Mesenchymal stem cell (in vitro differentiated cells and primary cell): ENCODE measurements around the gene DCBLD1.
A peak's percentile ranks its signal among the peaks of the same experiment; 100 is the strongest.

Source experiments
- DNase-seq: peaks from one replicate; pipeline ENCODE4 v3.0.0-alpha.2; 2013
- H2AFZ ChIP-seq: one replicate; pipeline ENCODE4 v1.6.1; 2013; ENCODE audit warnings: low read depth, mild to moderate bottlenecking, control low read depth, inconsistent platforms, low read length, moderate library complexity
- H2AK5ac ChIP-seq: 2 replicates; pipeline ENCODE4 v1.6.1; 2013; ENCODE audit warnings: low read length, moderate library complexity, mild to moderate bottlenecking, inconsistent platforms; ENCODE audit not compliant: severe bottlenecking
- H2BK120ac ChIP-seq: one replicate; pipeline ENCODE4 v1.6.1; 2013; ENCODE audit warnings: low read depth, mild to moderate bottlenecking, inconsistent platforms, low read length, moderate library complexity
- H2BK12ac ChIP-seq, 2 experiments: one replicate each; pipeline ENCODE4 v1.6.1; 2013; ENCODE audit warnings: inconsistent platforms in 2 of 2, low read length in 2 of 2, mild to moderate bottlenecking in 2 of 2, moderate library complexity in 2 of 2, control low read depth in 1 of 2
- H2BK15ac ChIP-seq: one replicate; pipeline ENCODE4 v1.6.1; 2013; ENCODE audit warnings: mild to moderate bottlenecking, low read depth, inconsistent platforms; ENCODE audit not compliant: poor library complexity, severe bottlenecking
- H2BK5ac ChIP-seq: 2 replicates; pipeline ENCODE4 v1.6.1; 2013; ENCODE audit warnings: low read depth, mild to moderate bottlenecking, low read length, control low read depth, inconsistent platforms; ENCODE audit not compliant: poor library complexity, severe bottlenecking
- H3K14ac ChIP-seq, 2 experiments: one replicate each; pipeline ENCODE4 v1.6.1; 2013; ENCODE audit warnings: inconsistent platforms in 2 of 2, low read length in 2 of 2, control low read depth in 1 of 2, mild to moderate bottlenecking in 1 of 2, moderate library complexity in 1 of 2
- H3K18ac ChIP-seq, 2 experiments: one replicate each; pipeline ENCODE4 v1.6.1; 2013; ENCODE audit warnings: inconsistent platforms in 2 of 2, low read length in 2 of 2, control low read depth in 1 of 2, low read depth in 1 of 2, mild to moderate bottlenecking in 1 of 2
- H3K23ac ChIP-seq, 2 experiments: one replicate each; pipeline ENCODE4 v1.6.1; 2013; ENCODE audit warnings: inconsistent platforms in 2 of 2, low read length in 2 of 2, mild to moderate bottlenecking in 2 of 2, moderate library complexity in 2 of 2, control low read depth in 1 of 2
- H3K27ac ChIP-seq: 2 replicates; pipeline ENCODE4 v1.5.1; 2013; ENCODE audit warnings: mild to moderate bottlenecking, moderate library complexity, low read length, control low read depth, inconsistent platforms; ENCODE audit not compliant: poor library complexity, severe bottlenecking
- H3K27me3 ChIP-seq, 2 experiments: 2 replicates each; pipeline versions ENCODE4 v1.6.1 to v1.7.0; 2013; ENCODE audit warnings: low read length in 2 of 2, mild to moderate bottlenecking in 2 of 2, moderate library complexity in 2 of 2, control low read depth in 1 of 2, inconsistent platforms in 1 of 2; ENCODE audit not compliant: control insufficient read depth in 1 of 2, insufficient read depth in 1 of 2
- H3K36me3 ChIP-seq, 2 experiments: 2 replicates each; pipeline versions ENCODE4 v1.6.1 to v1.7.0; 2013; ENCODE audit warnings: low read length in 2 of 2, control low read depth in 1 of 2, inconsistent platforms in 1 of 2, low read depth in 1 of 2, mild to moderate bottlenecking in 1 of 2; ENCODE audit not compliant: insufficient read depth in 2 of 2, control insufficient read depth in 1 of 2
- H3K4ac ChIP-seq, 2 experiments: one replicate each; pipeline ENCODE4 v1.6.1; 2013; ENCODE audit warnings: inconsistent platforms in 2 of 2, low read length in 2 of 2, mild to moderate bottlenecking in 2 of 2, moderate library complexity in 2 of 2, control low read depth in 1 of 2, low read depth in 1 of 2
- H3K4me1 ChIP-seq: 2 replicates; pipeline ENCODE4 v1.6.1; 2013; ENCODE audit warnings: low read depth, low read length, control low read depth; ENCODE audit not compliant: control insufficient read depth, insufficient read depth
- H3K4me2 ChIP-seq: 2 replicates; pipeline ENCODE4 v1.6.1; 2013; ENCODE audit warnings: low read length, mild to moderate bottlenecking, inconsistent platforms; ENCODE audit not compliant: poor library complexity, severe bottlenecking
- H3K4me3 ChIP-seq, 2 experiments: 2 replicates each; pipeline versions ENCODE4 v1.5.1 to v1.7.0; 2013; ENCODE audit warnings: low read length in 2 of 2, mild to moderate bottlenecking in 2 of 2, control low read depth in 1 of 2, low read depth in 1 of 2; ENCODE audit not compliant: insufficient read depth in 1 of 2
- H3K79me1 ChIP-seq: replicated peaks from 2 replicates; pipeline ENCODE4 v1.6.1; 2013; ENCODE audit warnings: mild to moderate bottlenecking, control low read depth, low read length, inconsistent platforms; ENCODE audit not compliant: poor library complexity, severe bottlenecking
- H3K9ac ChIP-seq: 2 replicates; pipeline ENCODE4 v1.7.0; 2013; ENCODE audit warnings: mild to moderate bottlenecking, low read length, moderate library complexity
- H3K9me3 ChIP-seq: 2 replicates; pipeline ENCODE4 v1.7.0; 2013; ENCODE audit warnings: mild to moderate bottlenecking, low read length; ENCODE audit not compliant: control insufficient read depth
- H4K8ac ChIP-seq: one replicate; pipeline ENCODE4 v1.6.1; 2013; ENCODE audit warnings: inconsistent platforms, mild to moderate bottlenecking, low read length, moderate library complexity
- H4K91ac ChIP-seq: one replicate; pipeline ENCODE4 v1.6.1; 2013; ENCODE audit warnings: mild to moderate bottlenecking, low read length, inconsistent platforms
- WGBS: methylation state at CpG from one replicate; pipeline ENCODE4 v1.1.7; 2013; ENCODE audit warnings: mixed read lengths; 5-methylcytosine and 5-hydroxymethylcytosine counted together

Gene DCBLD1

DNA sequence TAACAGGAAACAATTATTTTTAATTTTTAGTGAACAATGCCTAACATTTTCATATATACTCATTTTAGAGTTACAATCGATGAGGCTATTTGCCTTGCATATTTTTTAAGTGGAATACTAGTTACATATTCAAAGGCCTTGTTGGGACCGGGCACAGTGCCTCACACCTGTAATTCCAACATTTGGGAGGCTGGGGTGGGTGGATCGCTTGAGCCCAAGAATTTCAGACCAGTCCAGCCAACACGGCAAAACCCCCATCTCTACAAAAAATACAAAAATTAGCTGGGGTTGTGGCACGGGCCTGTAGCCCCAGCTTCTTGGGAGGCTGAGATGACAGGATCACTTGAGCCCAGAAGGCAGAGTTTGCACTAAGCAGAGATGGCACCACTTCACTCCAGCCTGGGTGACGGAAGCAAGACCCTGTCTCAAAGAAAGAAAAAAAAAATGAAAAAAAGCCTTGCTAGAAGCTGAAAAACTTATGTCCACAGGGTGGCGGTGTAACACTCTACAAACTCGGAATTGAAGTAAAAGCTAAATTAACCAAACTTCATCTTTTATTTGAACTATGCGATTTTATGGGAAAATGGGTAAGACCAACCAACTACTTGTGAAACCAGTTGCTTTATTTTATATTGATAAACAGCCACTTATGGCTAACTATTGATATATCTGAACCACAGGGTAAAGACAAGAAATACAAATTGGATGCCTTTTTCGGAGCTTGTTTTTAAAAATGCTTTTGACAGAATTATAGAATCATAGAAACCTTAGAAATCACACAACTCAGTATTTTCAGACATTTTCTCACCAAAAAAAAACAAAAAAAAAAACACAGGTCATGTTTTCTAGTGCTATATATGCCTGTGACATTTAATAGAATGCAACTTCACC, 32.7 kb upstream of the DCBLD1 start:
- Histone ChIP-seq H3K4me1 (peaks cover 6% of the 10 kb centered on the region), H3K36me3 (no peaks in the 10 kb centered on the region), H2BK12ac (peak overlapping the region in 1 of 2 experiments; percentile 58), H3K14ac (no peak overlapping the region), H3K4me3 (peak overlapping the region in 1 of 2 experiments; percentile 23), H3K23ac (no peak overlapping the region), H2BK15ac (peak overlapping the region; percentile 98), H2BK120ac (no peak overlapping the region), H3K79me1 (no peaks in the 10 kb centered on the region), H3K27ac (peak overlapping the region; percentile 66), H4K8ac (peak overlapping the region; percentile 62), H2AK5ac (no peak overlapping the region), H3K4ac (peak overlapping the region; percentile 27 to 45), H3K18ac (peak overlapping the region in 1 of 2 experiments; percentile 69), H2AFZ (peak overlapping the region; percentile 79), H2BK5ac (peak overlapping the region; percentile 86), H3K27me3 (no peaks in the 10 kb centered on the region), H4K91ac (no peak overlapping the region), H3K9me3 (no peaks in the 10 kb centered on the region), H3K9ac (peak overlapping the region; percentile 71), H3K4me2 (peak overlapping the region; percentile 23)
- peak; percentile 85 for DNase-seq
- WGBS, result 55% methylated on average over 5 of the region's 10 CpGs

DNA sequence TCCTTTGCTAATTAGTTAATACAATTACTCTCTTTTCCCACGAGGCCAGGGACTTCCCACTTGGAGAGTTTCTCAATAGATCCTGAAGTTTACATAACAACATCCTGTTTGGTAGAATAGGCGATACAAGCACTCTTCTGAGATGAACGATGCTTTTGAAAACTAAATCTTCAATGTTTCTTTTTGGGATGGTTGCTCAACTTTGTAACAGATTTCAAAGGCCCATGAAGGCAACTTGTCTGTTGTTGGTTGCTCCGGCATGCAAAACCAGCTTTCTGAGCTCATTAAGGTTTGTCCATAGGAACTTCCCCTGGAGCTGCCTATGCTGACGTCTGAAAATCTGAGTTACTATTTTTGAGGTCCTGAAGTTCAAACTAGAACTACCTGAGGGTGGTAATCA, 30.8 kb upstream of the DCBLD1 start:
- Histone ChIP-seq H3K4me1 (peaks cover 6% of the 10 kb centered on the region), H3K27ac (no peak overlapping the region), H2BK15ac (no peak overlapping the region), H3K23ac (no peak overlapping the region), H3K4me2 (no peak overlapping the region), H2BK120ac (no peak overlapping the region), H4K8ac (no peak overlapping the region), H3K27me3 (no peaks in the 10 kb centered on the region), H3K18ac (no peak overlapping the region), H2BK12ac (no peak overlapping the region), H3K14ac (no peak overlapping the region), H4K91ac (no peak overlapping the region), H3K4ac (no peak overlapping the region), H3K36me3 (no peaks in the 10 kb centered on the region), H2AK5ac (no peak overlapping the region), H3K9me3 (no peaks in the 10 kb centered on the region), H3K79me1 (no peaks in the 10 kb centered on the region), H3K9ac (no peak overlapping the region), H2AFZ (no peak overlapping the region), H2BK5ac (no peak overlapping the region), H3K4me3 (no peak overlapping the region)
- 24% methylated on average over 4 of the region's 5 CpGs for WGBS
- DNase-seq, result peak; percentile 82

DNA sequence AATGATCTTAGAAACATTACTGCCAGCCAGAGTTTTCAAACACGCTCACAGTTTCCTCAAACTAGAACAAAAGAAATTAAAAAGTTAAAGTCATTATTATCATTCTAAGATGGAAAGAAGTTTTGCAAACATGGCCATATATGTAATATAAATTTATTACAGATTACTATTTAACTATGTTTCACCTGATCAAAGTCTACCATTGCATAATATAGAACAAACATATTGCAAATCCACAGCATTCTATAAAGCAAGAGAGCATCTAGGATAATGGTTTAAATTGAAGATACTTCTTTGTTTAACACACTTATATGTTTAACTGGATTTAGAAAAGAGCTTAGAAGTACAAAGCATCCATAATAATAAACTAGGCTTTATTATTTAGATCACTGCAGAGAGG, 26.2 kb upstream of the DCBLD1 start:
- Histone ChIP-seq H3K18ac (no peak overlapping the region), H3K4me1 (no peaks in the 10 kb centered on the region), H2BK12ac (no peak overlapping the region), H3K9ac (no peak overlapping the region), H2BK5ac (no peak overlapping the region), H3K79me1 (no peaks in the 10 kb centered on the region), H2AFZ (no peak overlapping the region), H3K27ac (no peak overlapping the region), H3K27me3 (no peaks in the 10 kb centered on the region), H4K8ac (no peak overlapping the region), H3K14ac (no peak overlapping the region), H2BK120ac (no peak overlapping the region), H3K4ac (no peak overlapping the region), H3K4me3 (no peak overlapping the region), H3K9me3 (no peaks in the 10 kb centered on the region), H4K91ac (no peak overlapping the region), H3K23ac (no peak overlapping the region), H3K36me3 (no peaks in the 10 kb centered on the region), H3K4me2 (no peak overlapping the region), H2AK5ac (no peak overlapping the region), H2BK15ac (no peak overlapping the region)
- no peak for DNase-seq
- no CpG with 5 or more reads among the region's 1 CpG for WGBS

GRCh38 chr6:117456998-117457397, 25.5 kb upstream of the DCBLD1 start:
- no peak overlapping the region for H2AK5ac ChIP-seq
- no peak overlapping the region for H2BK5ac ChIP-seq
- H2BK15ac ChIP-seq, result no peak overlapping the region
- H3K27me3 ChIP-seq, result no peaks in the 10 kb centered on the region
- no peak overlapping the region for H3K4me3 ChIP-seq
- H2BK12ac ChIP-seq, result no peak overlapping the region
- no peak overlapping the region for H3K27ac ChIP-seq
- no peak overlapping the region for H4K8ac ChIP-seq
- H3K18ac ChIP-seq, result no peak overlapping the region
- no peaks in the 10 kb centered on the region for H3K4me1 ChIP-seq
- no peaks in the 10 kb centered on the region for H3K9me3 ChIP-seq
- H3K14ac ChIP-seq, result no peak overlapping the region
- no peak for DNase-seq
- H3K79me1 ChIP-seq, result no peaks in the 10 kb centered on the region
- H4K91ac ChIP-seq, result no peak overlapping the region
- H3K36me3 ChIP-seq, result no peaks in the 10 kb centered on the region
- H3K4me2 ChIP-seq, result no peak overlapping the region
- no peak overlapping the region for H2AFZ ChIP-seq
- no peak overlapping the region for H3K4ac ChIP-seq
- no peak overlapping the region for H2BK120ac ChIP-seq
- H3K9ac ChIP-seq, result no peak overlapping the region
- H3K23ac ChIP-seq, result no peak overlapping the region
- WGBS, result 88% methylated on average over 2 of the region's 5 CpGs
